GM12864 (cell line): ENCODE data around the gene HTT.

Experiments
- DNase-seq: peaks from one replicate; pipeline ENCODE4 v3.0.0-alpha.2; 2011; ENCODE audit warnings: low read depth
- H3K4me3 ChIP-seq: 2 replicates; pipeline ENCODE4 v1.5.1; 2011; ENCODE audit warnings: mild to moderate bottlenecking, low read depth, low read length, control low read depth
- TF ChIP-seq, protein P1 (sequence below): IDR thresholded peaks from 2 replicates; pipeline ENCODE4 v1.5.1; 2011; ENCODE audit warnings: low read depth, mild to moderate bottlenecking, moderate library complexity, low read length, control low read depth, inconsistent platforms; ENCODE audit errors: missing control alignments

HTT gene

DNA sequence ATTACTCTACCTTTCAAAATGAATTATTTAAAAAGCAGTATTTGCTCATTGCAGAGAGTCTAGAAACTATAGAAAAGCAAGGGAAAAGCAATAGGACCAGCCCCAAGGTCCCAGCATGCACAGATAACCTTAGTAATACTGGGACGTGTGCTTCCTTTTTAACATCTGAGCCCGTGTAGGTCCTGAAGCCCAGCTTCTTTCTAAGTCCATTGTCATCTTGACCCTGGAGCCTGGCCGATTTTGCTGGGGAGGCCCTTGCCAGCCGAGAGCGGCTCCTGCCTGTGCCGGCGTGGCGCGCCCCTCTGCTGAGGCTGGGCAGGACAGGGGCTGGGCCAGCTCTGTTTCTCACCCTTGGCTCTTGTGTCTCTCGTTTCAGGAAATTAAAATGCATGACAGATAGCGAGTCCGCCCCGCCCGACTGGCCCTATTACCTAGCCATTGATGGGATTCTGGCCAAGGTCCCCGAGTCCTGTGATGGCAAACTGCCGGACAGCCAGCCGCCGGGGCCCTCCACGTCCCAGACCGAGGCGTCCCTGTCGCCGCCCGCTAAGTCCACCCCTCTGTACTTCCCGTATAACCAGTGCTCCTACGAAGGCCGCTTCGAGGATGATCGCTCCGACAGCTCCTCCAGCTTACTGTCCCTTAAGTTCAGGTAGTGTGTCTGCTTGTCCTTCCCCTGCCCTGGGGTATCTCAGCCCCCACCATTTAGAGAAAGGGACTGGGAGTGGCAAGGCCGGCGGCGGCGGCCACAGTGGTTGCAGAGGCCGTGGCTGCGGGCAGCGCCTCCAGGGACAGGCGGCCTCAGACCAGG lies 178.6 kb downstream of the HTT start:
- H3K4me3 ChIP-seq = no peak overlapping the region
- DNase-seq = no peak
- TF ChIP-seq, protein P1, sequence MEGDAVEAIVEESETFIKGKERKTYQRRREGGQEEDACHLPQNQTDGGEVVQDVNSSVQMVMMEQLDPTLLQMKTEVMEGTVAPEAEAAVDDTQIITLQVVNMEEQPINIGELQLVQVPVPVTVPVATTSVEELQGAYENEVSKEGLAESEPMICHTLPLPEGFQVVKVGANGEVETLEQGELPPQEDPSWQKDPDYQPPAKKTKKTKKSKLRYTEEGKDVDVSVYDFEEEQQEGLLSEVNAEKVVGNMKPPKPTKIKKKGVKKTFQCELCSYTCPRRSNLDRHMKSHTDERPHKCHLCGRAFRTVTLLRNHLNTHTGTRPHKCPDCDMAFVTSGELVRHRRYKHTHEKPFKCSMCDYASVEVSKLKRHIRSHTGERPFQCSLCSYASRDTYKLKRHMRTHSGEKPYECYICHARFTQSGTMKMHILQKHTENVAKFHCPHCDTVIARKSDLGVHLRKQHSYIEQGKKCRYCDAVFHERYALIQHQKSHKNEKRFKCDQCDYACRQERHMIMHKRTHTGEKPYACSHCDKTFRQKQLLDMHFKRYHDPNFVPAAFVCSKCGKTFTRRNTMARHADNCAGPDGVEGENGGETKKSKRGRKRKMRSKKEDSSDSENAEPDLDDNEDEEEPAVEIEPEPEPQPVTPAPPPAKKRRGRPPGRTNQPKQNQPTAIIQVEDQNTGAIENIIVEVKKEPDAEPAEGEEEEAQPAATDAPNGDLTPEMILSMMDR = no peak

DNA sequence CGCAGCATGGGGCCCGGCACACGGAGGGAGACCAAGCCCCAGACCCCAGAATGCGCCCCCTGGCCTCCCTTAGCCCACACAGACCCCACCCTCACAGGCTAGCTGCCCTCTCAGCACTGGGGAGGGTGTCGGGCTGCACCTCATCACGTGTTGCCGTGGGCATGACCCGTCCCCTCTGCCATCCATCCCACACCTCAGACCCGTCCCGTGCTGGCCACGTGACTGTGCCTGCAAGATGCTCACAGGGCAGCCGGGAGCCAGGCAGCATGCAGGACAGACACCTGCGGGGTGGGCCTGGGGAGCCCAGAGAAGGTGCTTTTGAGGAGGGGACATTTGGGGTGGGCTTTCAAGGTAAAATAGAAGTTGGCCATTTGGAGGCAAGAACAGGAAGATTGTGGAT lies 179.3 kb downstream of the HTT start:
- H3K4me3 ChIP-seq = no peak overlapping the region
- TF ChIP-seq, protein P1 = no peak
- DNase-seq = no peak

DNA sequence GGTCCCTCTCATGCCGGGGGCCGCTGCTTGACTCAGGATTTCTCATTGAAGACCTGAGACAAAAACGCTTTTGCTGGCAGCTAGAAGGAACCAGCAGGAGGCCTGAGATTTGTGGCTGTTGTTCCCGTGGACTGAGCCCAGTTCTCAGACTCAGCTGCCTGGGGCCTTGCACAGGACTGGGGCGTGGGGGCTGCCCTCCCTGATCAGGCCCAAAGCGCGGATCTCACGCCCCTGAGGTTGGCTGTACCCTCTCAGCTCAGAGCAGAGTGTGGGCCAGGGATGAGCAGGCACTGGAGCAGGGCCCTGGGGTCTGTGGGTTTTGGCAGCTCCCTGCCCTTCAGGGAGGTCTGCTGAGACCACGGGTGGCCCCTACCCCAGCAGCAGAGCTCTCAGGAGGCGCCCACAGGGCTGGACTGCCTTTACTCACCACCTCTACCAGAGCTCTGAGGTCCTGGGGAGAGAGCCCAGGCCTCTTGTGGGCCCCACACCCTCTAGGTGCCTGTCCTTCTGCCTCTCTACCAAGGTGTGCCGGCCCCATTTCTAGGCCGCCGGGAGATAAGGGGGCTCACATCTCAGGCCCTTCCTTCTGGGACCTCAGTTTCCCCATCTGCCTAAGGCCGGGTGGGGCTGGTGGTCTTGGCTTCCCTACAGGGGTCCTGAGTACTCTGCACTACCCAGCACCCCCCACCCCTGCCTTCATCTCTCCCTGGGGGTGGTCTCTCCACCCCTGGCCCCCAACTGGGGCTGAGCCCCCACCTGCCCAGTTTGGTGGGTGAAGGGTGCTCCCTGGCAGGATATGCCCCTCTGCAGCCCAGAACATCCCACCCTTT lies 180.0 kb downstream of the HTT start:
- H3K4me3 ChIP-seq = no peak overlapping the region
- no peak for DNase-seq
- TF ChIP-seq, protein P1 = no peak

DNA sequence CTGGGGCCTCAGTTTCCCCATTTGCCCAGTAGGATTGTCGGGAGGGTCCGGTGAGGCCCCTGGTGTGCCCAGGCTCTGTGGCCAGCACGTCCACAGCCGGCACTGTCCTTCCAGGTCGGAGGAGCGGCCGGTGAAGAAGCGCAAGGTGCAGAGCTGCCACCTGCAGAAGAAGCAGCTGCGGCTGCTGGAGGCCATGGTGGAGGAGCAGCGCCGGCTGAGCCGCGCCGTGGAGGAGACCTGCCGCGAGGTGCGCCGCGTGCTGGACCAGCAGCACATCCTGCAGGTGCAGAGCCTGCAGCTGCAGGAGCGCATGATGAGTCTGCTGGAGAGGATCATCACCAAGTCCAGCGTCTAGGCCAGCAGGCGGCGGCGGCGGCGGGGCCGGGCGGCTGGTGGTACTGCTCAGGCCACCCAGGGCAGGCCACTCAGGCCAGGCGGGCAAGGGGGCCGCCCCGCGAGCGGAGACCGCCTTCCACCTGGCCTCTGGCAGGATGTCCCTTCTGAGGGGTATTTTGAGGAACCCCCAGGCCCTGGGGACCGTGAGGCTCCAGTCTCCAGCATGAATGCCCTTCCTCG lies 181.2 kb downstream of the HTT start:
- TF ChIP-seq, protein P1 = no peak
- H3K4me3 ChIP-seq = no peak overlapping the region
- no peak for DNase-seq

DNA sequence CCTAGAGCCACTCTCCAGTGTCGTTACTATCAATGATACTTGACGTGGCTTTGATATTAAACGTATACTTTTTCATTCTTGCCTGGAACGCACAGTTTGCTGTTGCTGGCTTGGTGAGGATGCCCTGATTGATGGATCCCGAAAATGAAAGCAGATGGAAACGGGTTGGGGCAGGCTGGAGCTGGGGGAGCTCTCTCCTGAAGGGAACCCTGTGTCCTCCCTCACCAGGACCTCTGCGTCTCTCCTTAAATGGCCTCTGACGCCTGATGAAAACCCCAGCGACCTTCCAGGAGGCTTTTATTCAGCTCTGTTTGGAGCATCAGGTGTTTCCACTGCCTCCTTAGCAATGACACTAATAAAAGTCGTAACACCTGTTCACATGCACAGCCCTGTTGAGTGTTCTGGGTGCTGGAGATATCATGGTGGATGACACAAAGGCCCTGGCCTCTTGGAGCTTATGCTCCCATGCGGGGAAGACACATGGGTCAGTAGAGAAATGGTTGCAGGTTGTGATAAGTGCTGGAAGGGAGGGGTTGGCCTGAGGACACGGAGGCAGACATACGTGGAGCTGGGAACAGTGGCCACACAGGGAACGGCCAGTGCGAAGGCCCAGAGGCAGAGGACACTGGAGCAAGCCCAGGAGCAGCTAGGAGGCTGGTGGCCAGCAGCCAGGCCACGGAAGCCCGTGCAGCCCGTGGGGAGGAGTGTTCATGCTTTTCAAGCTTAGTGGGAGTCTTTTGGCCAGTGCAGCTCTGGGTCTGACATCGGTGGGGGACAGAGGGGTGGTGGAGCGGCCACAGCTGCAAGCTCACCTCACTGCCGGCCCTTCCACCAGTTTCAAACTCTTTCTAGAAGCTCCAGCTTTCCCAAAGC lies 182.0 kb downstream of the HTT start:
- no peak for DNase-seq
- TF ChIP-seq, protein P1 = no peak
- no peak overlapping the region for H3K4me3 ChIP-seq

DNA sequence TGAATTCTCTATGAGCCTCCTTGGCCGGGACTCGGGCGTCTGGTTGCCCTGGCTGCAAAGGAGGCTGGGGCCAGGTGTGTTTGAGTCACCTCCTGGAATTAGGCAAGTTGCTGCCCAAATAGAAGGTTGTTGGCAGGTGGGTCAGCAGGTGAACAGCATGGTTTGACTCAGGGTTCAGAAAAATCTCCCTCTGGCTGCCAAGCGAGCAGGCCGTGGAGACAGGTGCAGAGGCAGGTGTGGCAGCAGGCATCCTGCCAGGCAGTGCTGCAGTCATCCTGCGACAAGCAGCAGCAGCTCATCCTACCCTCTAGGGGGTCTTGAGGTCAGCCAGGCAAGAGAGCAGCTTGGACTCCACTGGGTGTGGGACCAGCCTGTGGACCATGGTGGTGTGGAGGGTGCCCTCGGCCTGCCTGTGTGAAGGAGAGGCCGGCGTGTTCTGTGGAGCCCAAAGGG lies 182.6 kb downstream of the HTT start:
- TF ChIP-seq, protein P1 = no peak
- H3K4me3 ChIP-seq = no peak overlapping the region
- DNase-seq = no peak
